SK-N-SH (cell line): ENCODE measurements around the gene PYY. TPM values are rescaled to one million over a fixed set of nuclear protein-coding genes. Genes with fewer than 3 reads are reported as not detected.
A peak's percentile ranks its signal among the peaks of the same experiment; 100 is the strongest.

Source experiments
- CTCF ChIA-PET: fragments of 300-600, 350-600 bp; formaldehyde crosslinking; extraction: SDS; loops from one replicate; lab custom pipeline; 2021; lab: Yijun Ruan, JAX
- POLR2A ChIA-PET: fragments of 350-600 bp; sonication (Branson Sonifier 250); formaldehyde crosslinking; extraction: SDS; loops from one replicate; lab custom pipeline; 2020; ENCODE audit warnings: antibody characterized with exemption, inconsistent platforms; lab: Yijun Ruan, JAX
- DNase-seq: peaks from one replicate; pipeline ENCODE4 v3.0.0; 2012
- H2AFZ ChIP-seq: fragments of 200-600 bp; sonication (generic); 2 replicates; pipeline ENCODE4 v1.8.1; 2016; ENCODE audit warnings: antibody characterized with exemption, mild to moderate bottlenecking, low read depth
- H3F3A ChIP-seq: fragments of 200-600 bp; sonication (generic); replicated peaks from 2 replicates; pipeline ENCODE3; 2016; ENCODE audit warnings: antibody characterized with exemption, mild to moderate bottlenecking; ENCODE audit not compliant: insufficient read depth
- H3K27ac ChIP-seq, 2 experiments: fragments of 200-500 bp in 1 of 2; fragments of 200-600 bp in 1 of 2; sonication (Bioruptor generic) in 1 of 2; sonication (generic), shearing (Covaris generic) in 1 of 2; 2 replicates each; pipeline versions ENCODE4 v1.5.1 to v1.6.1; 2014 to 2016; ENCODE audit warnings: low read depth in 2 of 2, inconsistent platforms in 1 of 2, low read length in 1 of 2, mild to moderate bottlenecking in 1 of 2, mixed read lengths in 1 of 2
- H3K27me3 ChIP-seq: fragments of 200-600 bp; sonication (generic), shearing (Covaris generic); 2 replicates; pipeline ENCODE4 v1.6.1; 2016; ENCODE audit warnings: mixed run types; ENCODE audit not compliant: insufficient read depth
- H3K36me3 ChIP-seq, 2 experiments: fragments of 200-500 bp in 1 of 2; fragments of 200-600 bp in 1 of 2; sonication (Bioruptor generic) in 1 of 2; sonication (generic) in 1 of 2; replicated peaks in 1 of 2; 2 replicates each; pipeline versions ENCODE3 to v1.5.1; 2014 to 2016; ENCODE audit warnings: low read length in 1 of 2, mild to moderate bottlenecking in 1 of 2; ENCODE audit not compliant: insufficient read depth in 2 of 2, control insufficient read depth in 1 of 2
- H3K4me1 ChIP-seq, 2 experiments: fragments of 200-500 bp in 1 of 2; fragments of 200-600 bp in 1 of 2; sonication (Bioruptor generic) in 1 of 2; sonication (generic), shearing (Covaris generic) in 1 of 2; 2 replicates each; pipeline versions ENCODE4 v1.5.1 to v1.6.1; 2014 to 2016; ENCODE audit warnings: low read depth in 1 of 2, low read length in 1 of 2, mixed run types in 1 of 2; ENCODE audit not compliant: insufficient read depth in 2 of 2, control insufficient read depth in 1 of 2
- H3K4me2 ChIP-seq: fragments of 200-600 bp; sonication (generic), shearing (Covaris generic); 2 replicates; pipeline ENCODE4 v1.6.1; 2017; ENCODE audit warnings: mixed run types
- H3K4me3 ChIP-seq, 2 experiments: fragments of 200-500 bp in 1 of 2; fragments of 200-600 bp in 1 of 2; sonication (Bioruptor generic) in 1 of 2; sonication (generic), shearing (Covaris generic) in 1 of 2; 2 replicates each; pipeline versions ENCODE4 v1.5.1 to v1.8.1; 2014 to 2016; ENCODE audit warnings: low read depth in 2 of 2, inconsistent platforms in 1 of 2, low read length in 1 of 2, mild to moderate bottlenecking in 1 of 2, mixed read lengths in 1 of 2, moderate library complexity in 1 of 2
- H3K79me2 ChIP-seq: fragments of 200-600 bp; sonication (generic); 2 replicates; pipeline ENCODE4 v1.8.1; 2017; ENCODE audit warnings: mild to moderate bottlenecking; ENCODE audit not compliant: insufficient read depth
- H3K9ac ChIP-seq: fragments of 200-600 bp; sonication (generic); 2 replicates; pipeline ENCODE4 v1.6.1; 2017; ENCODE audit warnings: mixed run types
- H3K9me2 ChIP-seq: fragments of 200-600 bp; sonication (generic); 2 replicates; pipeline ENCODE4 v1.6.1; 2017; ENCODE audit warnings: mixed run types
- H3K9me3 ChIP-seq: fragments of 200-600 bp; sonication (generic); 2 replicates; pipeline ENCODE4 v1.6.1; 2017; ENCODE audit warnings: mixed run types, mild to moderate bottlenecking, moderate library complexity
- H4K20me1 ChIP-seq: fragments of 200-600 bp; sonication (generic); 2 replicates; pipeline ENCODE4 v1.6.1; 2017; ENCODE audit warnings: mild to moderate bottlenecking, mixed run types; ENCODE audit not compliant: insufficient read depth
- CTCF ChIP-seq: fragments of 200-600 bp; sonication (generic); IDR thresholded peaks from 2 replicates; pipeline ENCODE4 v1.6.1; 2017; ENCODE audit warnings: antibody characterized with exemption, mild to moderate bottlenecking, moderate library complexity
- EZH2phosphoT487 ChIP-seq: fragments of 200-600 bp; sonication (generic); IDR thresholded peaks from 2 replicates; pipeline ENCODE4 v1.6.1; 2017; ENCODE audit warnings: low read depth, mixed run types, mild to moderate bottlenecking, antibody characterized with exemption, moderate library complexity, borderline replicate concordance
- FOSL2 ChIP-seq: IDR thresholded peaks from 2 replicates; pipeline ENCODE4 v1.4.0; 2012; ENCODE audit warnings: low read depth, mild to moderate bottlenecking, moderate library complexity, borderline replicate concordance
- FOXJ3 ChIP-seq: sonication (generic); formaldehyde crosslinking; IDR thresholded peaks from 2 replicates; pipeline ENCODE4 v1.5.1; 2020; ENCODE audit warnings: mild to moderate bottlenecking, missing genetic modification reagents
- GABPA ChIP-seq: IDR thresholded peaks from 2 replicates; pipeline ENCODE4 v1.4.0; 2012; ENCODE audit warnings: low read depth, mild to moderate bottlenecking
- GATA2 ChIP-seq: sonication (generic); formaldehyde crosslinking; IDR thresholded peaks from 2 replicates; pipeline ENCODE4 v1.5.0; 2020; ENCODE audit warnings: mild to moderate bottlenecking, missing genetic modification reagents
- IRF3 ChIP-seq: fragments of 150-350 bp; IDR thresholded peaks from 2 replicates; pipeline ENCODE4 v1.6.1; 2016; ENCODE audit warnings: mild to moderate bottlenecking, low read depth, low read length
- MEF2A ChIP-seq: IDR thresholded peaks from 2 replicates; pipeline ENCODE4 v1.4.0; 2012; ENCODE audit warnings: low read depth, borderline replicate concordance
- POLR2AphosphoS5 ChIP-seq: IDR thresholded peaks from 2 replicates; pipeline ENCODE4 v1.6.1; 2012; ENCODE audit warnings: low read depth, low read length
- RFX5 ChIP-seq: IDR thresholded peaks from 2 replicates; pipeline ENCODE4 v1.6.1; 2012; ENCODE audit warnings: mild to moderate bottlenecking, improper control_type of control experiment, low read length
- RXRA ChIP-seq: IDR thresholded peaks from 2 replicates; pipeline ENCODE4 v1.4.0; 2012; ENCODE audit warnings: low read depth, mild to moderate bottlenecking, borderline replicate concordance
- SMC3 ChIP-seq: IDR thresholded peaks from 2 replicates; pipeline ENCODE4 v1.6.1; 2012; ENCODE audit warnings: low read depth, low read length, improper control_type of control experiment
- TAF1 ChIP-seq: IDR thresholded peaks from 2 replicates; pipeline ENCODE4 v1.6.1; 2012; ENCODE audit warnings: low read depth, mild to moderate bottlenecking, low read length, moderate library complexity, borderline replicate concordance
- TCF12 ChIP-seq: IDR thresholded peaks from 2 replicates; pipeline ENCODE4 v1.4.0; 2012
- TEAD4 ChIP-seq: IDR thresholded peaks from 2 replicates; pipeline ENCODE4 v1.4.0; 2012; ENCODE audit warnings: mild to moderate bottlenecking, borderline replicate concordance; ENCODE audit not compliant: insufficient read depth
- YY1 ChIP-seq: IDR thresholded peaks from 2 replicates; pipeline ENCODE4 v1.4.0; 2012; ENCODE audit warnings: low read depth, mild to moderate bottlenecking
- WGBS: methylation state at CpG from one replicate; pipeline ENCODE4 v1.1.6; 2017; ENCODE audit warnings: low lambda C conversion rate; 5-methylcytosine and 5-hydroxymethylcytosine counted together
- polyA plus RNA-seq, 3 experiments: library from polyadenylated mRNA; depleted of rRNA; stranded (reverse); fragments of >200 nt; gene quantifications; 2 replicates each; pipeline ENCODE4 v1.2.3, GENCODE V29; 2012
- TF ChIP-seq, protein P1 (sequence below): IDR thresholded peaks from 2 replicates; pipeline ENCODE4; 2012
- TF ChIP-seq, protein P2 (sequence below): IDR thresholded peaks from 2 replicates; pipeline ENCODE4 v1.4.0; 2012; ENCODE audit warnings: low read depth, borderline replicate concordance

PYY gene
- polyA plus RNA-seq, 1 of the 3 experiments (the other 2 are of a cell fraction): 0.21 TPM

DNA sequence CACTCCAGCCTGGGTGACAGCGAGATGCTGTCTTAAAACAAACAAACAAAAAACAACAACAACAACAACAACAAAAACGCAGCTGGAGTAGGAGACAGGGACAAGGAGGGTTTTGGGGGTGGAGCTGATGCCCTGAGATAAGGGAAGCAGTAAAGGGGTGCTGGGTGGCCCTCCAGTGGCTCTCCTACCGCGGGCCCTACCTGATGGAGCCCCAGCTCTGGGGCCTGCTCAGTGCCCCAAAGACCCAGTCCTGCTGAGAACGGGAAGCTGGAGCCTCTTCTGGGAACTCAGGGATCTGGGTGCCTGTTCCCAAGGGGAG, 29.4 kb upstream of the PYY start:
- TF ChIP-seq FOXJ3 (no peak), CTCF (no peak), RFX5 (no peak), TEAD4 (no peak), TCF12 (no peak), GATA2 (CRISPR knock-in tag) (no peak), SMC3 (no peak), YY1 (no peak), FOSL2 (no peak), EZH2phosphoT487 (no peak), IRF3 (no peak), MEF2A (no peak), RXRA (no peak), GABPA (no peak), POLR2AphosphoS5 (no peak), TAF1 (no peak)
- TF ChIP-seq, protein P1, sequence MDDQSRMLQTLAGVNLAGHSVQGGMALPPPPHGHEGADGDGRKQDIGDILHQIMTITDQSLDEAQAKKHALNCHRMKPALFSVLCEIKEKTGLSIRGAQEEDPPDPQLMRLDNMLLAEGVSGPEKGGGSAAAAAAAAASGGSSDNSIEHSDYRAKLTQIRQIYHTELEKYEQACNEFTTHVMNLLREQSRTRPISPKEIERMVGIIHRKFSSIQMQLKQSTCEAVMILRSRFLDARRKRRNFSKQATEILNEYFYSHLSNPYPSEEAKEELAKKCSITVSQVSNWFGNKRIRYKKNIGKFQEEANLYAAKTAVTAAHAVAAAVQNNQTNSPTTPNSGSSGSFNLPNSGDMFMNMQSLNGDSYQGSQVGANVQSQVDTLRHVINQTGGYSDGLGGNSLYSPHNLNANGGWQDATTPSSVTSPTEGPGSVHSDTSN: no peak
- TF ChIP-seq, protein P2, sequence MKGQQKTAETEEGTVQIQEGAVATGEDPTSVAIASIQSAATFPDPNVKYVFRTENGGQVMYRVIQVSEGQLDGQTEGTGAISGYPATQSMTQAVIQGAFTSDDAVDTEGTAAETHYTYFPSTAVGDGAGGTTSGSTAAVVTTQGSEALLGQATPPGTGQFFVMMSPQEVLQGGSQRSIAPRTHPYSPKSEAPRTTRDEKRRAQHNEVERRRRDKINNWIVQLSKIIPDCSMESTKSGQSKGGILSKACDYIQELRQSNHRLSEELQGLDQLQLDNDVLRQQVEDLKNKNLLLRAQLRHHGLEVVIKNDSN: no peak
- CTCF ChIA-PET: interaction anchor here (0.6 to 5.3 kb wide), 21 partner anchors 9 to 137 kb away, joined by 3 to 52 read pairs (median 5); partner anchors contain the start of gene PPY
- Histone ChIP-seq H3K9me2 (no peaks in the 10 kb centered on the region), H3K27me3 (peaks cover 19% of the 10 kb centered on the region; the same call in 1 of the 2 replicates), H3K4me3 (peak overlapping the region in 1 of 2 experiments; percentile 54; a peak in 1 of 4 replicates), H4K20me1 (no peaks in the 10 kb centered on the region), H3F3A (no peaks in the 10 kb centered on the region), H3K27ac (no peak overlapping the region), H3K79me2 (no peaks in the 10 kb centered on the region), H3K9me3 (no peaks in the 10 kb centered on the region), H3K4me2 (no peak overlapping the region), H3K4me1 (peaks cover 0 to 16% of the 10 kb centered on the region in 2 experiments; a peak in 1 of 4 replicates), H2AFZ (no peak overlapping the region), H3K9ac (no peak overlapping the region), H3K36me3 (no peaks in the 10 kb centered on the region)
- whole genome bisulfite sequencing: 62% methylated on average over 4 of the region's 5 CpGs
- POLR2A ChIA-PET: interaction anchor here (0.6 kb wide), 1 partner anchor 83 kb away, joined by 3 read pairs; the partner anchor contains the start of gene LSM12
- no peak for DNase-seq
